IMR-90 (cell line): ENCODE data around the gene USPL1. TPM values are rescaled to one million over a fixed set of nuclear protein-coding genes. Genes with fewer than 3 reads are reported as not detected.

ENCODE experiments used
- ATAC-seq: fragments of 200-7000 bp; cut with Tn5 transposase; 2 replicates; pipeline ENCODE4 v1.9.1; 2020; ENCODE audit warnings: low read depth, mild to moderate bottlenecking, moderate library complexity
- BruUV-seq: library from RNA; stranded (reverse); fragments of 400-500 nt; replicated peaks from 2 replicates; lab custom pipeline; 2021; lab: Mats Ljungman, UMichigan
- CTCF ChIA-PET: fragments of 300-600 bp; formaldehyde crosslinking; extraction: SDS; loops from one replicate; lab custom pipeline; 2021; ENCODE audit warnings: antibody characterized with exemption; lab: Yijun Ruan, JAX
- POLR2A ChIA-PET: fragments of 300-600 bp; sonication (Branson Sonifier 250); formaldehyde crosslinking; loops from one replicate; lab custom pipeline; 2022; ENCODE audit warnings: antibody characterized with exemption; ENCODE audit not compliant: unreplicated experiment; lab: Charles Lee
- DNase-seq: peaks from one replicate; pipeline ENCODE4 v3.0.0; 2013
- H2AFZ ChIP-seq: replicated peaks from 2 replicates; pipeline ENCODE3; 2013; ENCODE audit warnings: low read length, mild to moderate bottlenecking; ENCODE audit not compliant: poor library complexity
- H2AK5ac ChIP-seq: 2 replicates; pipeline ENCODE4 v1.6.1; 2013; ENCODE audit warnings: low read depth, low read length, inconsistent platforms
- H2AK9ac ChIP-seq: replicated peaks from 2 replicates; pipeline ENCODE3; 2013; ENCODE audit warnings: mild to moderate bottlenecking, low read depth, low read length, moderate library complexity; ENCODE audit not compliant: poor library complexity
- H2BK120ac ChIP-seq: 2 replicates; pipeline ENCODE4 v1.6.1; 2013; ENCODE audit warnings: low read depth, low read length, inconsistent platforms
- H2BK15ac ChIP-seq: 3 replicates; pipeline ENCODE4 v1.6.1; 2013; ENCODE audit warnings: low read depth, low read length, inconsistent platforms
- H2BK20ac ChIP-seq: 2 replicates; pipeline ENCODE4 v1.6.1; 2013; ENCODE audit warnings: low read depth, mild to moderate bottlenecking, inconsistent platforms, low read length, moderate library complexity
- H2BK5ac ChIP-seq: 2 replicates; pipeline ENCODE4 v1.6.1; 2013; ENCODE audit warnings: mild to moderate bottlenecking, low read depth, low read length, inconsistent platforms; ENCODE audit not compliant: poor library complexity, severe bottlenecking
- H3K14ac ChIP-seq: replicated peaks from 2 replicates; pipeline ENCODE4 v1.6.1; 2013; ENCODE audit warnings: low read depth, low read length, inconsistent platforms
- H3K18ac ChIP-seq: 2 replicates; pipeline ENCODE4 v1.6.1; 2013; ENCODE audit warnings: low read depth, low read length, control low read depth
- H3K23ac ChIP-seq: 2 replicates; pipeline ENCODE4 v1.6.1; 2013; ENCODE audit warnings: low read depth, low read length, inconsistent platforms
- H3K27ac ChIP-seq: 2 replicates; pipeline ENCODE4 v1.5.1; 2013; ENCODE audit warnings: mild to moderate bottlenecking, control low read depth, low read length; ENCODE audit not compliant: insufficient read depth
- H3K27me3 ChIP-seq: 2 replicates; pipeline ENCODE4 v1.6.1; 2013; ENCODE audit warnings: low read length; ENCODE audit not compliant: control insufficient read depth, insufficient read depth
- H3K36me3 ChIP-seq: 2 replicates; pipeline ENCODE4 v1.6.1; 2013; ENCODE audit warnings: low read length, mixed read lengths; ENCODE audit not compliant: control insufficient read depth, insufficient read depth
- H3K4ac ChIP-seq: 2 replicates; pipeline ENCODE4 v1.6.1; 2013; ENCODE audit warnings: low read depth, low read length, inconsistent platforms
- H3K4me1 ChIP-seq: 2 replicates; pipeline ENCODE4 v1.6.1; 2013; ENCODE audit warnings: low read length, mixed read lengths; ENCODE audit not compliant: control insufficient read depth, insufficient read depth
- H3K4me2 ChIP-seq: 2 replicates; pipeline ENCODE4 v1.6.1; 2013; ENCODE audit warnings: low read depth, mild to moderate bottlenecking, control low read depth, low read length, moderate library complexity
- H3K4me3 ChIP-seq: 2 replicates; pipeline ENCODE4 v1.5.1; 2013; ENCODE audit warnings: low read depth, mild to moderate bottlenecking, control low read depth, low read length, moderate library complexity; ENCODE audit not compliant: insufficient read depth
- H3K56ac ChIP-seq: 2 replicates; pipeline ENCODE4 v1.6.1; 2013; ENCODE audit warnings: low read length, inconsistent platforms; ENCODE audit not compliant: insufficient read depth; ENCODE audit errors: extremely low read depth
- H3K79me1 ChIP-seq, 2 experiments: 2 replicates each; pipeline ENCODE4 v1.6.1; 2013; ENCODE audit warnings: low read length in 2 of 2, inconsistent platforms in 1 of 2, low read depth in 1 of 2
- H3K9ac ChIP-seq: 2 replicates; pipeline ENCODE4 v1.6.1; 2013; ENCODE audit warnings: low read depth, low read length, control low read depth
- H3K9me1 ChIP-seq: 2 replicates; pipeline ENCODE4 v1.6.1; 2013; ENCODE audit warnings: low read length, inconsistent platforms; ENCODE audit not compliant: insufficient read depth
- H3K9me3 ChIP-seq: 2 replicates; pipeline ENCODE4 v1.6.1; 2013; ENCODE audit warnings: low read length; ENCODE audit not compliant: control insufficient read depth, insufficient read depth
- H4K20me1 ChIP-seq: 2 replicates; pipeline ENCODE4 v1.6.1; 2013; ENCODE audit warnings: low read length, inconsistent platforms; ENCODE audit not compliant: insufficient read depth
- H4K5ac ChIP-seq: 2 replicates; pipeline ENCODE4 v1.6.1; 2013; ENCODE audit warnings: mild to moderate bottlenecking, low read depth, low read length, control low read depth
- H4K8ac ChIP-seq, 2 experiments: 2 replicates each; pipeline ENCODE4 v1.6.1; 2013; ENCODE audit warnings: low read depth in 2 of 2, low read length in 2 of 2, control low read depth in 1 of 2, inconsistent platforms in 1 of 2
- H4K91ac ChIP-seq: 2 replicates; pipeline ENCODE4 v1.6.1; 2013; ENCODE audit warnings: low read depth, low read length, inconsistent platforms; ENCODE audit not compliant: insufficient read depth
- BHLHE40 ChIP-seq: fragments of 150-350 bp; IDR thresholded peaks from 2 replicates; pipeline ENCODE4 v1.6.1; 2016; ENCODE audit warnings: mild to moderate bottlenecking, low read depth, low read length
- FOS ChIP-seq: fragments of 150-350 bp; IDR thresholded peaks from 2 replicates; pipeline ENCODE4 v1.6.1; 2016; ENCODE audit warnings: low read depth, low read length
- NFE2L2 ChIP-seq: fragments of 150-350 bp; IDR thresholded peaks from 2 replicates; pipeline ENCODE4 v1.6.1; 2016; ENCODE audit warnings: low read depth, mild to moderate bottlenecking, low read length
- SMC3 ChIP-seq: fragments of 150-350 bp; IDR thresholded peaks from 2 replicates; pipeline ENCODE4 v1.6.1; 2016; ENCODE audit warnings: low read depth, mild to moderate bottlenecking, antibody characterized with exemption, low read length, moderate library complexity
- WGBS, 2 experiments: methylation state at CpG; one replicate each; pipeline versions ENCODE4 v1.1.5 to v1.1.7; 2013; ENCODE audit warnings: missing lambda C conversion rate in 2 of 2; ENCODE audit not compliant: insufficient read length in 1 of 2; ENCODE audit errors: extremely low coverage in 2 of 2; 5-methylcytosine and 5-hydroxymethylcytosine counted together
- dilution Hi-C: fragments of 300-500 bp; cut with HindIII; formaldehyde crosslinking; loops from one replicate; pipeline ENCODE4 v1.14.3; 2018; ENCODE audit warnings: low sequenced_read_pairs; ENCODE audit not compliant: unreplicated experiment
- in situ Hi-C: fragments of 300-500 bp; cut with MboI; formaldehyde crosslinking; loops from 3 replicates; pipeline ENCODE4 v1.14.3; 2019; ENCODE audit warnings: low sequenced_read_pairs, inconsistent platforms, mixed read lengths
- intact Hi-C: fragments of 100-400 bp; cut with micrococcal nuclease; formaldehyde crosslinking; loops from 2 replicates; pipeline ENCODE4 v1.10.0; 2022
- polyA plus RNA-seq, 3 experiments: library from polyadenylated mRNA; depleted of rRNA; stranded (reverse); fragments of >200 nt; gene quantifications; 2 replicates each; pipeline ENCODE4 v1.2.3, GENCODE V29; 2012; ENCODE audit warnings: low replicate concordance in 1 of 3
- total RNA-seq: library from RNA; depleted of rRNA; stranded (reverse); fragments of >200 nt; gene quantifications from 2 replicates; pipeline ENCODE4 v1.2.3, GENCODE V29; 2012
- TF ChIP-seq, protein P1 (sequence below): fragments of 150-350 bp; IDR thresholded peaks from 2 replicates; pipeline ENCODE4 v1.6.1; 2016; ENCODE audit warnings: low read depth, mild to moderate bottlenecking, low read length, moderate library complexity, borderline replicate concordance
- TF ChIP-seq, protein P2 (sequence below): conservative IDR thresholded peaks from 2 replicates; pipeline ENCODE4 v1.5.1; 2012; ENCODE audit warnings: mild to moderate bottlenecking, low read depth, low read length, improper control_type of control experiment
- TF ChIP-seq, protein P3 (sequence below): fragments of 150-350 bp; IDR thresholded peaks from 2 replicates; pipeline ENCODE4 v1.6.1; 2017; ENCODE audit warnings: mild to moderate bottlenecking, antibody characterized with exemption, low read length, low read depth

The USPL1 gene
- total and polyA plus RNA-seq, 2 of the 4 experiments (the other 2 are of a cell fraction), result 12.1 to 15.4 TPM

- ChIA-PET CTCF (no interaction called here), POLR2A (no interaction called here)
- no peak overlapping the region for H3K27ac ChIP-seq
- no peak overlapping the region for H4K5ac ChIP-seq
- in situ Hi-C loops, result no loop called here
- WGBS, 2 experiments, result no CpG with 5 or more reads among the region's 5 CpGs
- no peak overlapping the region for H3K4ac ChIP-seq
- no peak overlapping the region for H3K9ac ChIP-seq
- H3K4me1 ChIP-seq, result peaks cover 2% of the 10 kb centered on the region; the same call in 1 of the 2 replicates
- no peaks in the 10 kb centered on the region for H3K9me3 ChIP-seq
- no peak overlapping the region for H3K18ac ChIP-seq
- peaks cover 5% of the 10 kb centered on the region for H3K9me1 ChIP-seq
- no peak overlapping the region for H2BK5ac ChIP-seq
- no peaks in the 10 kb centered on the region for H3K27me3 ChIP-seq
- no peak overlapping the region for H2AK5ac ChIP-seq
- dilution Hi-C loops, result no loop called here
- H4K91ac ChIP-seq, result no peak overlapping the region
- no peaks in the 10 kb centered on the region for H3K36me3 ChIP-seq
- H4K8ac ChIP-seq, result no peak overlapping the region
- H2BK15ac ChIP-seq, result no peak overlapping the region
- no peak overlapping the region for H2AK9ac ChIP-seq
- H3K23ac ChIP-seq, result no peak overlapping the region
- no peak overlapping the region for H2AFZ ChIP-seq
- H3K79me1 ChIP-seq, result peaks cover 0 to 19% of the 10 kb centered on the region in 2 experiments; a peak in 2 of 4 replicates
- H3K4me2 ChIP-seq, result no peak overlapping the region
- H4K20me1 ChIP-seq, result no peaks in the 10 kb centered on the region
- no peak for DNase-seq
- H2BK20ac ChIP-seq, result no peak overlapping the region
- no peak overlapping the region for H3K56ac ChIP-seq
- no peak overlapping the region for H3K14ac ChIP-seq
- ATAC-seq, result no peak
- TF ChIP-seq, protein P1, sequence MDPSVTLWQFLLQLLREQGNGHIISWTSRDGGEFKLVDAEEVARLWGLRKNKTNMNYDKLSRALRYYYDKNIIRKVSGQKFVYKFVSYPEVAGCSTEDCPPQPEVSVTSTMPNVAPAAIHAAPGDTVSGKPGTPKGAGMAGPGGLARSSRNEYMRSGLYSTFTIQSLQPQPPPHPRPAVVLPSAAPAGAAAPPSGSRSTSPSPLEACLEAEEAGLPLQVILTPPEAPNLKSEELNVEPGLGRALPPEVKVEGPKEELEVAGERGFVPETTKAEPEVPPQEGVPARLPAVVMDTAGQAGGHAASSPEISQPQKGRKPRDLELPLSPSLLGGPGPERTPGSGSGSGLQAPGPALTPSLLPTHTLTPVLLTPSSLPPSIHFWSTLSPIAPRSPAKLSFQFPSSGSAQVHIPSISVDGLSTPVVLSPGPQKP, result no peak
- TF ChIP-seq, protein P2, sequence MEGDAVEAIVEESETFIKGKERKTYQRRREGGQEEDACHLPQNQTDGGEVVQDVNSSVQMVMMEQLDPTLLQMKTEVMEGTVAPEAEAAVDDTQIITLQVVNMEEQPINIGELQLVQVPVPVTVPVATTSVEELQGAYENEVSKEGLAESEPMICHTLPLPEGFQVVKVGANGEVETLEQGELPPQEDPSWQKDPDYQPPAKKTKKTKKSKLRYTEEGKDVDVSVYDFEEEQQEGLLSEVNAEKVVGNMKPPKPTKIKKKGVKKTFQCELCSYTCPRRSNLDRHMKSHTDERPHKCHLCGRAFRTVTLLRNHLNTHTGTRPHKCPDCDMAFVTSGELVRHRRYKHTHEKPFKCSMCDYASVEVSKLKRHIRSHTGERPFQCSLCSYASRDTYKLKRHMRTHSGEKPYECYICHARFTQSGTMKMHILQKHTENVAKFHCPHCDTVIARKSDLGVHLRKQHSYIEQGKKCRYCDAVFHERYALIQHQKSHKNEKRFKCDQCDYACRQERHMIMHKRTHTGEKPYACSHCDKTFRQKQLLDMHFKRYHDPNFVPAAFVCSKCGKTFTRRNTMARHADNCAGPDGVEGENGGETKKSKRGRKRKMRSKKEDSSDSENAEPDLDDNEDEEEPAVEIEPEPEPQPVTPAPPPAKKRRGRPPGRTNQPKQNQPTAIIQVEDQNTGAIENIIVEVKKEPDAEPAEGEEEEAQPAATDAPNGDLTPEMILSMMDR, result no peak
- TF ChIP-seq NFE2L2 (no peak), SMC3 (no peak), FOS (no peak), BHLHE40 (no peak)
- TF ChIP-seq, protein P3, sequence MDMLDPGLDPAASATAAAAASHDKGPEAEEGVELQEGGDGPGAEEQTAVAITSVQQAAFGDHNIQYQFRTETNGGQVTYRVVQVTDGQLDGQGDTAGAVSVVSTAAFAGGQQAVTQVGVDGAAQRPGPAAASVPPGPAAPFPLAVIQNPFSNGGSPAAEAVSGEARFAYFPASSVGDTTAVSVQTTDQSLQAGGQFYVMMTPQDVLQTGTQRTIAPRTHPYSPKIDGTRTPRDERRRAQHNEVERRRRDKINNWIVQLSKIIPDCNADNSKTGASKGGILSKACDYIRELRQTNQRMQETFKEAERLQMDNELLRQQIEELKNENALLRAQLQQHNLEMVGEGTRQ, result no peak
- no peak overlapping the region for H2BK120ac ChIP-seq
- no peak overlapping the region for H3K4me3 ChIP-seq
- no TSS peak for BruUV-seq
- intact Hi-C loops, result no loop called here
Observed at GRCh38 chr13:30608364-30608763, 9.4 kb upstream of the USPL1 start.
